Breast epithelium (tissue), 4 donors: ENCODE data around the gene MAP4K1. TPM values are rescaled to one million over a fixed set of nuclear protein-coding genes. Genes with fewer than 3 reads are reported as not detected.

ENCODE experiments used
- DNase-seq, 2 donors: peaks; one replicate each; pipeline ENCODE4 v3.0.0-alpha.2; 2019; ENCODE audit warnings: low spot score in 2 of 2
- H3K27ac ChIP-seq, 2 donors: fragments of 200-600 bp; sonication (generic) in 1 of 2; one replicate each; pipeline ENCODE4 v1.5.1; 2016 to 2019; ENCODE audit warnings: mild to moderate bottlenecking in 1 of 2
- H3K27me3 ChIP-seq, 2 donors: fragments of 200-600 bp; sonication (generic) in 1 of 2; one replicate each; pipeline versions ENCODE4 v1.5.1 to v1.6.0; 2017 to 2019; ENCODE audit warnings: control low read depth in 1 of 2, mild to moderate bottlenecking in 1 of 2
- H3K36me3 ChIP-seq: fragments of 200-600 bp; one replicate; pipeline ENCODE4 v1.5.1; 2019
- H3K4me1 ChIP-seq, 2 donors: fragments of 200-600 bp; sonication (generic); one replicate each; pipeline ENCODE4 v1.5.1; 2016 to 2019; ENCODE audit warnings: control low read depth in 1 of 2
- H3K4me3 ChIP-seq, 3 donors: fragments of 200-600 bp; sonication (generic); 1 replicate in 2 of 3; 2 replicates in 1 of 3; pipeline ENCODE4 v1.5.1; 2016 to 2019; ENCODE audit warnings: mild to moderate bottlenecking in 3 of 3, moderate library complexity in 2 of 3
- H3K9me3 ChIP-seq, 2 donors: fragments of 200-600 bp; sonication (generic) in 1 of 2; one replicate each; pipeline ENCODE4 v1.5.1; 2016 to 2019; ENCODE audit warnings: control low read depth in 1 of 2
- POLR2A ChIP-seq: fragments of 450-650 bp; IDR thresholded peaks from one replicate; pipeline ENCODE4 v1.6.1; 2016; ENCODE audit warnings: antibody characterized with exemption, mild to moderate bottlenecking, moderate library complexity
- POLR2AphosphoS5 ChIP-seq, 3 donors: sonication (generic); formaldehyde crosslinking; IDR thresholded peaks; one replicate each; pipeline ENCODE4 v1.6.1; 2017; ENCODE audit warnings: antibody characterized with exemption in 3 of 3
- intact Hi-C: fragments of 100-400 bp; cut with DNase I; formaldehyde crosslinking; loops from one replicate; pipeline ENCODE4 v1.15.1; 2023; ENCODE audit warnings: low total_unique reads
- total RNA-seq, 3 donors: library from RNA; depleted of rRNA; stranded (reverse); fragments of >200 nt; gene quantifications; one replicate each; pipeline ENCODE4 v1.1.0, GENCODE V29; 2016
- TF ChIP-seq, protein P1 (sequence below), 3 donors: fragments of 450-650 bp; IDR thresholded peaks; one replicate each; pipeline ENCODE4 v1.5.1; 2016 to 2017; ENCODE audit warnings: antibody characterized with exemption in 3 of 3, mild to moderate bottlenecking in 3 of 3, moderate library complexity in 3 of 3

Gene MAP4K1
- total RNA-seq, 3 donors from 2014 or later = 2.5 to 9.3 (median 3.6) TPM

DNA sequence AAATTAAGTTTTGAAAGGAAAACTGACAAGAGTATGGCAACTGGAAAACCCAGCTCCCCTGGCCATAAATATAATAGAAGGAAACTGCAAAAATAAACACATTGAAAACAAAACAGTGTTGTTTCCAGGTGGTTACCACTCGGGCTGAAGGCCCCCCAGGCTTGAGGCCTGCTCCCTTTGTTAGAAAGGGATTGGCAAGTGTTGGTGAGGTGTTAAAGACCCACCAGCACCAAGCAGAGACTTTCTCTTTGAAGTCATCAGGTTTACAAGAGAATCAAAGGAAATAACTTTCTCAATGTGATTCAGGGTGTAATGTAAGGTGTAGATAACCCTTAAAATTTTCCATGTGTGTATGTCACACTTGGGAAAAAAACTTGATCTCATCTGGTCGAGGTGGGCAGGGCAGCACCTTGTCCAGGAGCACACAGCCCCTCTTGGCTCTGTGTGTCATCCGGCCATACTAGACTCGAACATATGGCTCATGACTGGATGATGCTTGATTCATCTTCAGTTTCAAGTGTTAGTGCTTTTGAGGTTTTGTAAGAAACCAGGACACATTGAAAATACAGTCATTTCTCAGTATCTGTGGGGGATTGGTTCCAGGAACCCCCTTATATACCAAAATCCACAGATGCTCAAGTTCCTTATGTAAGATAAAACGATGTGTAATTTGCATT is 37.5 kb upstream of the MAP4K1 start:
- DNase-seq = no peak
- intact Hi-C loops = no loop called here
- Histone ChIP-seq H3K4me1 (peaks cover 19 to 47% of the 10 kb centered on the region in 2 donors), H3K36me3 (no peaks in the 10 kb centered on the region), H3K9me3 (no peaks in the 10 kb centered on the region), H3K27ac (peak overlapping the region; percentile 98 to 99), H3K4me3 (no peak overlapping the region), H3K27me3 (no peaks in the 10 kb centered on the region)
- TF ChIP-seq POLR2AphosphoS5 (IDR thresholded peaks at IDR 0.05) (no peak), POLR2A (no peak)
- TF ChIP-seq, protein P1, sequence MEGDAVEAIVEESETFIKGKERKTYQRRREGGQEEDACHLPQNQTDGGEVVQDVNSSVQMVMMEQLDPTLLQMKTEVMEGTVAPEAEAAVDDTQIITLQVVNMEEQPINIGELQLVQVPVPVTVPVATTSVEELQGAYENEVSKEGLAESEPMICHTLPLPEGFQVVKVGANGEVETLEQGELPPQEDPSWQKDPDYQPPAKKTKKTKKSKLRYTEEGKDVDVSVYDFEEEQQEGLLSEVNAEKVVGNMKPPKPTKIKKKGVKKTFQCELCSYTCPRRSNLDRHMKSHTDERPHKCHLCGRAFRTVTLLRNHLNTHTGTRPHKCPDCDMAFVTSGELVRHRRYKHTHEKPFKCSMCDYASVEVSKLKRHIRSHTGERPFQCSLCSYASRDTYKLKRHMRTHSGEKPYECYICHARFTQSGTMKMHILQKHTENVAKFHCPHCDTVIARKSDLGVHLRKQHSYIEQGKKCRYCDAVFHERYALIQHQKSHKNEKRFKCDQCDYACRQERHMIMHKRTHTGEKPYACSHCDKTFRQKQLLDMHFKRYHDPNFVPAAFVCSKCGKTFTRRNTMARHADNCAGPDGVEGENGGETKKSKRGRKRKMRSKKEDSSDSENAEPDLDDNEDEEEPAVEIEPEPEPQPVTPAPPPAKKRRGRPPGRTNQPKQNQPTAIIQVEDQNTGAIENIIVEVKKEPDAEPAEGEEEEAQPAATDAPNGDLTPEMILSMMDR (IDR thresholded peaks at IDR 0.05) = no peak

DNA sequence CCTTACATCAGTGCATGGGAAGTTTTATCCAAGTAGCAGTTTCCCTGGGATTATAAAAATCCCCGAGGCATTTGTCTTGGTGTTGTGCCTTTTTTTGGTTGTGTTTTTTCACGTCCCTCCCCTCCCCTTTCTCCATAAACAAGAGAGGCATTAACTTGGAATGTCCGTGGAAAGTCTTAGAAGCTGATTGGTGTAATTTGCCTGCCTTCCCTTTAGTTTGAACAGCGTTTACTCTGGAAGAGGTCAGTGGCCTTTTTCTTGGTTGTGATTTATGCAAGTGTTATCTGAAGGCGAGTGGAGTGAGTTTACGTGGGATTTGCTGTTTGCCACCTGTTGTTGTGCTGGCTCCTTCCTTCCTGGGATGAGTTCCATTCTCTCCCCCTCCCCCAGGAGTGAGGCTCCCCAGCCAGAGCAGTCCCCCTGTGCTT is 36.9 kb upstream of the MAP4K1 start:
- no peak for TF ChIP-seq POLR2A
- TF ChIP-seq POLR2AphosphoS5 (IDR thresholded peaks at IDR 0.05) = no peak
- TF ChIP-seq, protein P1 (IDR thresholded peaks at IDR 0.05) = no peak
- no peak for DNase-seq
- intact Hi-C loops = no loop called here
- Histone ChIP-seq H3K36me3 (no peaks in the 10 kb centered on the region), H3K27me3 (no peaks in the 10 kb centered on the region), H3K9me3 (no peaks in the 10 kb centered on the region), H3K27ac (peak overlapping the region; percentile 98 to 99), H3K4me1 (peaks cover 16 to 50% of the 10 kb centered on the region in 2 donors), H3K4me3 (peak overlapping the region in 1 of 3 donors; percentile 6)

DNA sequence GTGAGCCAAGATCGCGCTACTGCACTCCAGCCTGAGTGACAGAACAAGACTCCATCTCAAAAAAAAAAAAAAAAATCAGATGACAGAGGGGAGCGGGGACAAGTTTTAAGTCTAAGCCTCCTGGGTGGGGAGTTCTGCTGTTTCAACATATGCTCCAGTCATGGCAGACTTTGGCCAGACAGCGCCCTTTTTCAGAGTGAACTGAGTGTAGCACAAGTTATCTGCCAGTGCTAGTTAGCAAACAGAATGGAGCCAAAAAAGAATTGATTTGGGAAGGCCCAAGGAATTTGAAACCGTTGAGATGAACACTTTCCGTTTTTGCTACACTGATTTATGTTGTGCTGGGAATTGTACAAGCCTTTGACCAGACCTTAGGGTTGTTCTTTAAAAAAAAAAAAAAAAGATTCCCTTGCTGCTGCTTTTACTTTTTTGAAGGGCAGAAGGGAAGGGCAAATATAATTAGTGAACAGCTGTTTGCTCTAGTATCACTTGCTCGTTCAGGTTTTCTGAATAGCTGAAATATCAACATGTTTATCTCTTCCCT is 35.3 kb upstream of the MAP4K1 start:
- no peaks in the 10 kb centered on the region for H3K9me3 ChIP-seq
- no peaks in the 10 kb centered on the region for H3K36me3 ChIP-seq
- no peak overlapping the region for H3K4me3 ChIP-seq
- intact Hi-C loops = no loop called here
- peak overlapping the region; percentile 98 to 99 for H3K27ac ChIP-seq
- no peak for DNase-seq
- H3K27me3 ChIP-seq = no peaks in the 10 kb centered on the region
- TF ChIP-seq, protein P1 (IDR thresholded peaks at IDR 0.05) = no peak
- TF ChIP-seq POLR2A (no peak), POLR2AphosphoS5 (IDR thresholded peaks at IDR 0.05) (peak in 1 of 3 donors; percentile 10)
- peaks cover 10 to 55% of the 10 kb centered on the region in 2 donors for H3K4me1 ChIP-seq

DNA sequence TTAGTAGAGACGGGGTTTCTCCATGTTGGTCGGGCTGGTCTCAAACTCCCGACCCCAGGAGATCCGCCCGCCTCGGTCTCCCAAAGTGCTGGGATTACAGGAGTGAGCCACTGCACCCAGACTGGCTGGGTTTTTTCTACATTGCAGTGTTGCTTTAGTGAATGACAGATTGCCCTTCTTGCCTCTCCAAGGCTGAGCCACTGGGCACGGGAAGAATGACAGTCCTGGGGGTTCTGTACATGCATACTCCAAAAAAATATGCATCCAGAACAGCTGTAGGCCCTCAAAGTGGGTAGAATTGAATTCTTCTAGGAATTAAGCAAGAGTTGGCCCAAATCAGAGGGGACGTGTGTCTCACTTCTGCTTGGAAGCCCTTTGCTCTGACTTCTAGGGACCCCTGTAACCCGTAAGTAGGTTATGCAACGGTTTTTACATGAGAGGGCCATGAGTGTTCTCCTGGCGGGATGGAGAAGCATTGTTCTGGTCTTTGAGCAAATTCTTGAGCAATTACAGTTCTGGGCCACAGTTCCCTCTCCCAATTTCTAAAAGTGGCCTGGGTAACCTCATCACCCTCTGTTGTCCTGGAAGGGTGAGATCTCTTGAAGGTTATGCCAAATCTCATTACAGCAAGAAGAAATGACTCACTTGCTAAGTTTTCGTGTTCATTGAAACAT is 33.3 kb upstream of the MAP4K1 start:
- no peaks in the 10 kb centered on the region for H3K27me3 ChIP-seq
- peak overlapping the region; percentile 98 to 99 for H3K27ac ChIP-seq
- H3K4me3 ChIP-seq = peak overlapping the region; percentile 95 to 100 (median 95)
- TF ChIP-seq POLR2AphosphoS5 (IDR thresholded peaks at IDR 0.05) (peak in 2 of 3 donors; percentile 53 to 55), POLR2A (no peak)
- TF ChIP-seq, protein P1 (IDR thresholded peaks at IDR 0.05) = no peak
- no peaks in the 10 kb centered on the region for H3K9me3 ChIP-seq
- H3K4me1 ChIP-seq = peaks cover 4 to 35% of the 10 kb centered on the region in 2 donors
- DNase-seq = no peak
- intact Hi-C loops = no loop called here
- no peaks in the 10 kb centered on the region for H3K36me3 ChIP-seq
